Measurements from ENCODE around the gene PRKG2.

DNA sequence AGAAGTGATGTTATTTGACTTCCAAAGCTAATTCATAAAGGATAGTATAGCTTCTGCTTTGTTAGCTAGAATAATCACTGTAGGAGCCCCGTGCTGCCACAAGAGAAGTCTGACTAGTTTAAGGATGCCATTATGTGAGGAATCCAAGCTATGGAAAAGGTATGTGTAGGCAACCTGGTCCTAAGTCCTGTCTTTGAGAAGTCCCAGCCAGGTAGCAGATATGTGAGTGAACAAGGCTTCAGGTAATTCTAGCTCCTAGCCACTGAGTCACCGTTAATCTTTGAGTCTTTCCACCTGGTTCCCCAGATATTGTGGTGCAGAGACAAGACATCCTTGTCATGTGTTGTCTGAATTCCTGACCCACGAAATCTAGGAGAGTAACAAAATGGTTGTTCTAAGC is 129.0 kb downstream of the PRKG2 start:
- TF ChIP-seq, protein P1, sequence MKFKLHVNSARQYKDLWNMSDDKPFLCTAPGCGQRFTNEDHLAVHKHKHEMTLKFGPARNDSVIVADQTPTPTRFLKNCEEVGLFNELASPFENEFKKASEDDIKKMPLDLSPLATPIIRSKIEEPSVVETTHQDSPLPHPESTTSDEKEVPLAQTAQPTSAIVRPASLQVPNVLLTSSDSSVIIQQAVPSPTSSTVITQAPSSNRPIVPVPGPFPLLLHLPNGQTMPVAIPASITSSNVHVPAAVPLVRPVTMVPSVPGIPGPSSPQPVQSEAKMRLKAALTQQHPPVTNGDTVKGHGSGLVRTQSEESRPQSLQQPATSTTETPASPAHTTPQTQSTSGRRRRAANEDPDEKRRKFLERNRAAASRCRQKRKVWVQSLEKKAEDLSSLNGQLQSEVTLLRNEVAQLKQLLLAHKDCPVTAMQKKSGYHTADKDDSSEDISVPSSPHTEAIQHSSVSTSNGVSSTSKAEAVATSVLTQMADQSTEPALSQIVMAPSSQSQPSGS (IDR thresholded peaks at IDR 0.05; ENCODE audit: low read length) = no peak
- TF ChIP-seq TAF1 (IDR thresholded peaks at IDR 0.05; ENCODE audit: borderline replicate concordance, low read depth, low read length) = no peak
- no peak for TF ChIP-seq SP1 (IDR thresholded peaks at IDR 0.05; ENCODE audit: low read depth, low read length)
- no peak for TF ChIP-seq FOXK2 (IDR thresholded peaks at IDR 0.05)
- no peak for TF ChIP-seq CHD2 (IDR thresholded peaks at IDR 0.05; ENCODE audit: borderline replicate concordance, low read depth, low read length)
- no peak for TF ChIP-seq EZH2 (IDR thresholded peaks at IDR 0.05; ENCODE audit: borderline replicate concordance, control insufficient read depth, low read depth, low read length)
- no peak for TF ChIP-seq POLR2A (IDR thresholded peaks at IDR 0.05; ENCODE audit: low read depth, low read length)
- no peak for TF ChIP-seq MXI1 (IDR thresholded peaks at IDR 0.05; ENCODE audit: low read depth, low read length)
- TF ChIP-seq, protein P2, sequence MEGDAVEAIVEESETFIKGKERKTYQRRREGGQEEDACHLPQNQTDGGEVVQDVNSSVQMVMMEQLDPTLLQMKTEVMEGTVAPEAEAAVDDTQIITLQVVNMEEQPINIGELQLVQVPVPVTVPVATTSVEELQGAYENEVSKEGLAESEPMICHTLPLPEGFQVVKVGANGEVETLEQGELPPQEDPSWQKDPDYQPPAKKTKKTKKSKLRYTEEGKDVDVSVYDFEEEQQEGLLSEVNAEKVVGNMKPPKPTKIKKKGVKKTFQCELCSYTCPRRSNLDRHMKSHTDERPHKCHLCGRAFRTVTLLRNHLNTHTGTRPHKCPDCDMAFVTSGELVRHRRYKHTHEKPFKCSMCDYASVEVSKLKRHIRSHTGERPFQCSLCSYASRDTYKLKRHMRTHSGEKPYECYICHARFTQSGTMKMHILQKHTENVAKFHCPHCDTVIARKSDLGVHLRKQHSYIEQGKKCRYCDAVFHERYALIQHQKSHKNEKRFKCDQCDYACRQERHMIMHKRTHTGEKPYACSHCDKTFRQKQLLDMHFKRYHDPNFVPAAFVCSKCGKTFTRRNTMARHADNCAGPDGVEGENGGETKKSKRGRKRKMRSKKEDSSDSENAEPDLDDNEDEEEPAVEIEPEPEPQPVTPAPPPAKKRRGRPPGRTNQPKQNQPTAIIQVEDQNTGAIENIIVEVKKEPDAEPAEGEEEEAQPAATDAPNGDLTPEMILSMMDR (IDR thresholded peaks at IDR 0.05 in 2 of 3, conservative IDR thresholded peaks at IDR 0.05 in 1 of 3; ENCODE audit: control insufficient read depth in 2 of 3, extremely low read depth in 1 of 3, insufficient read depth in 1 of 3, low read depth in 3 of 3, low read length in 3 of 3) = no peak
- no peak for TF ChIP-seq POLR2AphosphoS5 (IDR thresholded peaks at IDR 0.05; ENCODE audit: low read length)
- TF ChIP-seq BRCA1 (IDR thresholded peaks at IDR 0.05; ENCODE audit: low read depth, low read length) = no peak
- TF ChIP-seq SMC3 (IDR thresholded peaks at IDR 0.05; ENCODE audit: borderline replicate concordance, low read length) = no peak
